ENCODE data around the gene MPV17. TPM values are rescaled to one million over a fixed set of nuclear protein-coding genes. Genes with fewer than 3 reads are reported as not detected.
"Not testable (repeated sequence)": the region's sequence is repeated elsewhere in the genome, so short reads cannot be mapped to it uniquely, and the experiment has no call there.

MPV17 gene
- polyA plus RNA-seq, 1 donor from 2014 or later = 79.6 TPM

DNA sequence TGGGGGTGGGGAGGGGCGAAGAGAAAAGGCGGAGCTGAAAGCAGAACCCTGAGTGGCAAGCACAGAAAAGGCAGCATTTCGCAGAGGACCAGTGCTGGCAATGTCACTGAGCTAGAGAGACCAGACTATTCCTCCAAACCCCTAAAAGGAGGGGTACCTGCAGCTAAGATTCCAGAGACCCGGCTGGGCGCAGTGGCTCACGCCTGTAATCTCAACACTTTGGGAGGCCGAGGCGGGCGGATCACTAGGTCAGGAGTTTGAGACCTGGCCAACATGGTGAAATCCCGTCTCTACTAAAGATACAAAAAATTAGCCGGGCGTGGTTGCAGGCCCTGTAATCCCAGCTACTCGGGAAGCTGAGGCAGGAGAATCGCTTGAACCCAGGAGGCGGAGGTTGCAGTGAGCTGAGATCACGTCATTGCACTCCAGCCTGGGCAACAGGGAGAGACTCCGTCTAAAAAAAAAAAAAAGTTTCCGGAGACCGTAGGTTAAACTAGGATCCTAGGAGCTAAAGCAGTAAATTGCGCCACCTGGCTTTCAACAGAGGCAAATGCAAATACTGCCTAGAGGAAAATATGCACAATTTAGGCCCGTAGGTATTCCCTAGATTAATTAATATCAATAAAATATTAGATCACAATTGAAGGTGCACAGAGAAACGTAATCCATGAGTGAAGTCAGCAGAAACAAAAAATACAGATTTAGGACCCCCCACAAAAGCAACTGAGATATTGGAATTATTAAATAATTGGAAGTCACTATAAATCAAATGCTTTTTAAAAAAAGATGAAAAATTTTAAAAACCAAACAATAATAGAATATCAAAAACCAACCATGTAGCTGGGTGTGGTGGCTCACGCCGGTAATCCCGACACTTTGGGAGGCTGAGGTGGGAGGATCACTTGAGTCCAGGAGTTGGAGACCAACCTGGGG is 19.5 kb downstream of the MPV17 start:
- Histone ChIP-seq H3K4me3 (ENCODE audit: low read length) (no peak overlapping the region), H3K27me3 (ENCODE audit: insufficient read depth, low read depth, low read length) (peaks cover 41% of the 10 kb centered on the region), H4K20me1 (ENCODE audit: insufficient read depth) (no peaks in the 10 kb centered on the region), H3K4me2 (ENCODE audit: low read length) (no peak overlapping the region), H3K27ac (ENCODE audit: low read length) (no peak overlapping the region), H3K9me3 (ENCODE audit: low read length) (no peaks in the 10 kb centered on the region), H3F3A (ENCODE audit: insufficient read depth, low read length, poor library complexity, severe bottlenecking) (no peaks in the 10 kb centered on the region), H2AFZ (ENCODE audit: low read depth, low read length) (no peak overlapping the region), H3K79me2 (replicated peaks; ENCODE audit: insufficient read depth, low read length) (no peaks in the 10 kb centered on the region), H3K9ac (ENCODE audit: low read length) (no peak overlapping the region), H3K9me2 (ENCODE audit: insufficient read depth, low read length) (no peaks in the 10 kb centered on the region), H3K36me3 (ENCODE audit: insufficient read depth, low read length) (no peaks in the 10 kb centered on the region)
- TF ChIP-seq, protein P1, sequence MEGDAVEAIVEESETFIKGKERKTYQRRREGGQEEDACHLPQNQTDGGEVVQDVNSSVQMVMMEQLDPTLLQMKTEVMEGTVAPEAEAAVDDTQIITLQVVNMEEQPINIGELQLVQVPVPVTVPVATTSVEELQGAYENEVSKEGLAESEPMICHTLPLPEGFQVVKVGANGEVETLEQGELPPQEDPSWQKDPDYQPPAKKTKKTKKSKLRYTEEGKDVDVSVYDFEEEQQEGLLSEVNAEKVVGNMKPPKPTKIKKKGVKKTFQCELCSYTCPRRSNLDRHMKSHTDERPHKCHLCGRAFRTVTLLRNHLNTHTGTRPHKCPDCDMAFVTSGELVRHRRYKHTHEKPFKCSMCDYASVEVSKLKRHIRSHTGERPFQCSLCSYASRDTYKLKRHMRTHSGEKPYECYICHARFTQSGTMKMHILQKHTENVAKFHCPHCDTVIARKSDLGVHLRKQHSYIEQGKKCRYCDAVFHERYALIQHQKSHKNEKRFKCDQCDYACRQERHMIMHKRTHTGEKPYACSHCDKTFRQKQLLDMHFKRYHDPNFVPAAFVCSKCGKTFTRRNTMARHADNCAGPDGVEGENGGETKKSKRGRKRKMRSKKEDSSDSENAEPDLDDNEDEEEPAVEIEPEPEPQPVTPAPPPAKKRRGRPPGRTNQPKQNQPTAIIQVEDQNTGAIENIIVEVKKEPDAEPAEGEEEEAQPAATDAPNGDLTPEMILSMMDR (IDR thresholded peaks at IDR 0.05; ENCODE audit: poor library complexity, severe bottlenecking) = peak; percentile 80
- TF ChIP-seq SMC3 (conservative IDR thresholded peaks at IDR 0.05; ENCODE audit: poor library complexity) = peak; percentile 84
- TF ChIP-seq, protein P2, sequence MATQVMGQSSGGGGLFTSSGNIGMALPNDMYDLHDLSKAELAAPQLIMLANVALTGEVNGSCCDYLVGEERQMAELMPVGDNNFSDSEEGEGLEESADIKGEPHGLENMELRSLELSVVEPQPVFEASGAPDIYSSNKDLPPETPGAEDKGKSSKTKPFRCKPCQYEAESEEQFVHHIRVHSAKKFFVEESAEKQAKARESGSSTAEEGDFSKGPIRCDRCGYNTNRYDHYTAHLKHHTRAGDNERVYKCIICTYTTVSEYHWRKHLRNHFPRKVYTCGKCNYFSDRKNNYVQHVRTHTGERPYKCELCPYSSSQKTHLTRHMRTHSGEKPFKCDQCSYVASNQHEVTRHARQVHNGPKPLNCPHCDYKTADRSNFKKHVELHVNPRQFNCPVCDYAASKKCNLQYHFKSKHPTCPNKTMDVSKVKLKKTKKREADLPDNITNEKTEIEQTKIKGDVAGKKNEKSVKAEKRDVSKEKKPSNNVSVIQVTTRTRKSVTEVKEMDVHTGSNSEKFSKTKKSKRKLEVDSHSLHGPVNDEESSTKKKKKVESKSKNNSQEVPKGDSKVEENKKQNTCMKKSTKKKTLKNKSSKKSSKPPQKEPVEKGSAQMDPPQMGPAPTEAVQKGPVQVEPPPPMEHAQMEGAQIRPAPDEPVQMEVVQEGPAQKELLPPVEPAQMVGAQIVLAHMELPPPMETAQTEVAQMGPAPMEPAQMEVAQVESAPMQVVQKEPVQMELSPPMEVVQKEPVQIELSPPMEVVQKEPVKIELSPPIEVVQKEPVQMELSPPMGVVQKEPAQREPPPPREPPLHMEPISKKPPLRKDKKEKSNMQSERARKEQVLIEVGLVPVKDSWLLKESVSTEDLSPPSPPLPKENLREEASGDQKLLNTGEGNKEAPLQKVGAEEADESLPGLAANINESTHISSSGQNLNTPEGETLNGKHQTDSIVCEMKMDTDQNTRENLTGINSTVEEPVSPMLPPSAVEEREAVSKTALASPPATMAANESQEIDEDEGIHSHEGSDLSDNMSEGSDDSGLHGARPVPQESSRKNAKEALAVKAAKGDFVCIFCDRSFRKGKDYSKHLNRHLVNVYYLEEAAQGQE (IDR thresholded peaks at IDR 0.05; ENCODE audit: borderline replicate concordance) = no peak
- TF ChIP-seq RAD21 (conservative IDR thresholded peaks at IDR 0.05) = peak; percentile 74

DNA sequence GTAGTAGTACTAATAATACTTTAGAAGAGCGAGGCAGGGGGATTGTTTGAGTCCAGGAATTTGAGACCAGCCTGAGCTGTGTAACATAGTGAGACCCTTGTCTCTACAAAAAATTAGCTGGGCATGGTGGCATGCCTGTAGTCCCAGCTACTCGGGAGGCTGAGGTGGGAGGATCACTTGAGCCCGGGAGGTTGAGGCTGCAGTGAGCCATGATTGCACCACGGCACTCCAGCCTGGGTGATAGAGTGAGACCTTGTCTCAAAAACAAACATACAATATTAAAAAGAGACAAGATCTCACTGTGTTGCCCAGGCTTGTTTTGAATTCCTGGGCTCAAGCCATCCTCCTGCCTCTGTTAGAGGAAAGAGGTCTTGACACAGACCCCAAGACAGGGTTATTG is 22.3 kb downstream of the MPV17 start:
- H3K9ac ChIP-seq (ENCODE audit: low read length); H3K9me2 ChIP-seq (ENCODE audit: insufficient read depth, low read length); H3F3A ChIP-seq (ENCODE audit: insufficient read depth, low read length, poor library complexity, severe bottlenecking); H3K79me2 ChIP-seq (replicated peaks; ENCODE audit: insufficient read depth, low read length); H2AFZ ChIP-seq (ENCODE audit: low read depth, low read length); H3K4me3 ChIP-seq (ENCODE audit: low read length); H3K9me3 ChIP-seq (ENCODE audit: low read length); H3K4me2 ChIP-seq (ENCODE audit: low read length); H3K27ac ChIP-seq (ENCODE audit: low read length); H4K20me1 ChIP-seq (ENCODE audit: insufficient read depth); H3K36me3 ChIP-seq (ENCODE audit: insufficient read depth, low read length): not testable (repeated sequence)
- peaks cover 14% of the 10 kb centered on the region for H3K27me3 ChIP-seq (ENCODE audit: insufficient read depth, low read depth, low read length)

DNA sequence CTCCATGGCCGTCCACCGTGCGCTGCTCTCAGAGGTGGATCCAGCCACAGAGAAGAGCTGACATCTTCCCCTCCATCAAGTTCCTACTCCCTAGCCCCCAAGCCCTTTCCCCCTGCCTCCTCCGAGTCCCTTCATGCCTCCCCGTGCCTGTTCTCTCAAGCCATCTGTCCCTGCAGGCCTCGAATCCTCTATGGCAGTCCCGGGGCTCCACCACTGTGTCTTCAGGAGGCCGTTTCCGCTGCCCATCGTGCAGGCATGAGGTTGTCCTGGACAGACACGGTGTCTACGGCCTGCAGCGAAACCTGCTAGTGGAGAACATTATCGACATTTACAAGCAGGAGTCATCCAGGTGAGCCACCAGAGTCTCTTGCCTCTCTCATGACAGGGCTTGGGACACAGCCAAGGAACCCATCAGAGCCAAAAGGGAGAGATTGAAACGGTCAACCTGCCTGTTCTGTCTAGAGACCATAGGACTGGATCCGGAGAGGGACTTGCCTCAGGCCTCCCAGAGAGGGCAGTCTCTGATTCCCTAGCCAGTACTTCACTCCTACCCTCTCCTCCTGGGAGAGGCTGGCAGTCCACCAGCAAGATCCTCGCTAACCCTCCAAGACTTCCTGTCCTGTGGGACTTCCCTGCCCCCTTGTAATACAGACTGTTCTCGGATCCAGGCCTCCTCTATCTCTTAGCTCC is 24.4 kb downstream of the MPV17 start:
- Histone ChIP-seq H2AFZ (ENCODE audit: low read depth, low read length) (no peak overlapping the region), H3K9ac (ENCODE audit: low read length) (no peak overlapping the region), H3K36me3 (ENCODE audit: insufficient read depth, low read length) (no peaks in the 10 kb centered on the region), H3K27me3 (ENCODE audit: insufficient read depth, low read depth, low read length) (no peaks in the 10 kb centered on the region), H3K79me2 (replicated peaks; ENCODE audit: insufficient read depth, low read length) (no peaks in the 10 kb centered on the region), H3K9me3 (ENCODE audit: low read length) (no peaks in the 10 kb centered on the region), H4K20me1 (ENCODE audit: insufficient read depth) (no peaks in the 10 kb centered on the region), H3K27ac (ENCODE audit: low read length) (no peak overlapping the region), H3K4me3 (ENCODE audit: low read length) (no peak overlapping the region), H3F3A (ENCODE audit: insufficient read depth, low read length, poor library complexity, severe bottlenecking) (no peaks in the 10 kb centered on the region), H3K4me2 (ENCODE audit: low read length) (no peak overlapping the region), H3K9me2 (ENCODE audit: insufficient read depth, low read length) (no peaks in the 10 kb centered on the region)
- TF ChIP-seq EP300 (conservative IDR thresholded peaks at IDR 0.05; ENCODE audit: poor library complexity, severe bottlenecking) = no peak
- TF ChIP-seq RAD21 (conservative IDR thresholded peaks at IDR 0.05) = no peak
- TF ChIP-seq, protein P1 (IDR thresholded peaks at IDR 0.05; ENCODE audit: poor library complexity, severe bottlenecking) = no peak
- no peak for TF ChIP-seq SMC3 (conservative IDR thresholded peaks at IDR 0.05; ENCODE audit: poor library complexity)
- TF ChIP-seq EZH2 (IDR thresholded peaks at IDR 0.05; ENCODE audit: borderline replicate concordance, insufficient read depth, low read length, poor library complexity, severe bottlenecking) = no peak
- TF ChIP-seq, protein P2 (IDR thresholded peaks at IDR 0.05; ENCODE audit: borderline replicate concordance) = no peak
- no peak for TF ChIP-seq MXI1 (conservative IDR thresholded peaks at IDR 0.05; ENCODE audit: poor library complexity, severe bottlenecking)
